Measurements from ENCODE around the gene SIGMAR1. TPM values are rescaled to one million over a fixed set of nuclear protein-coding genes. Genes with fewer than 3 reads are reported as not detected.

Gene SIGMAR1
- total and polyA plus RNA-seq, 2 of the 8 experiments (the other 6 are each of a cell fraction or from before 2014, with no cell fraction given) = 84.2 to 134 TPM

- TF ChIP-seq CHD7 (IDR thresholded peaks at IDR 0.05; ENCODE audit: insufficient replicate concordance, low read length) (no peak), RBBP5 (IDR thresholded peaks at IDR 0.05; ENCODE audit: borderline replicate concordance, low read depth, low read length) (no peak), ATF2 (IDR thresholded peaks at IDR 0.05; ENCODE audit: low read length) (no peak), POLR2AphosphoS5 (IDR thresholded peaks at IDR 0.05; ENCODE audit: low read depth, low read length) (no peak), POLR2A (IDR thresholded peaks at IDR 0.05; ENCODE audit: control extremely low read depth in 1 of 2, low read depth in 2 of 2, low read length in 2 of 2) (no peak), EZH2 (IDR thresholded peaks at IDR 0.05; ENCODE audit: low read depth, low read length, severe bottlenecking) (no peak), JUND (IDR thresholded peaks at IDR 0.05; ENCODE audit: low read length) (no peak)
- TF ChIP-seq, protein P1, sequence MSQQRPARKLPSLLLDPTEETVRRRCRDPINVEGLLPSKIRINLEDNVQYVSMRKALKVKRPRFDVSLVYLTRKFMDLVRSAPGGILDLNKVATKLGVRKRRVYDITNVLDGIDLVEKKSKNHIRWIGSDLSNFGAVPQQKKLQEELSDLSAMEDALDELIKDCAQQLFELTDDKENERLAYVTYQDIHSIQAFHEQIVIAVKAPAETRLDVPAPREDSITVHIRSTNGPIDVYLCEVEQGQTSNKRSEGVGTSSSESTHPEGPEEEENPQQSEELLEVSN (IDR thresholded peaks at IDR 0.05) = no peak
Observed at GRCh38 chr9:34651321-34651720, 13.7 kb upstream of the SIGMAR1 start (continued).
